ENCODE data around the gene MICAL3.

Gene MICAL3

DNA sequence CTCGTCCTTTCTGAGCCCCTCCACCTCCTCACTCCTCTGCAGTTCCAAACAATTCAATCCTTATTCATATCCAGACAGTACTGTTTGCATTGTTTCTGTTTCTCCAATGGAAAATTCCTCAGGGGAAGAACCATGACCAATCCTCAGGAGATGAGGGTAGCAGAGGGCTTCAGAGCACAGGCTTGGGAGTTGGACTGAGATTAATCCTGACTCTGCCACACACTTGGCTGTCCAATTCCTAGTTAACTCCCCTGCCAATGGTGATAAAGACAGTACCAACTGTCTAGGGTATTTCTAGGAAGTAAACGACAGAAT lies 58.0 kb downstream of the MICAL3 start:
- no peak for DNase-seq

- no peak for DNase-seq
Observed at GRCh38 chr22:17965538-17966402, 58.6 kb downstream of the MICAL3 start.

DNA sequence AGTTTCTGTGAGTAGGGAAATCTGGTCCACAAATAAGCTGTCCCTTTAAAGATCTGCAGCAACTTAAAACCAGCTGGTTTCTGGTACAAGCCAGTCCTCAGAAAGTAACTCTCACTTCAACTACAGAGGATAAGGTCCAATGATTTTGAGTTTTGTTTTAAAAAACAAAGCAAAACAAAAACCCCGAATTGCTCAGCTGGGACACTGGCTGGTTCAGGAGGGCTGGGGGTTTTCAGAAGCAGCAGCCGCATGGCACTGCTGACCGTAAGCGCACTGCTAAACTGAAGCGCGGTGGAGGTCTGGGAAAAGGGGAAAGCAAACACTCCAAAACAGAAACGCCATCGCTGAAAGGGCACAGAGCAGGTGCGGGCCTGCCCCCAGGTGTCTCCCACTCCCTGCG lies 59.7 kb downstream of the MICAL3 start:
- no peak for DNase-seq

- no peak for DNase-seq
Observed at GRCh38 chr22:17964156-17964555, 60.2 kb downstream of the MICAL3 start.

- DNase-seq, result no peak
Observed at GRCh38 chr22:17963015-17963414, 61.3 kb downstream of the MICAL3 start.

GRCh38 chr22:17962168-17962567 lies 62.2 kb downstream of the MICAL3 start:
- DNase-seq, result no peak

GRCh38 chr22:17961446-17961729 lies 63.0 kb downstream of the MICAL3 start:
- DNase-seq, result no peak

DNA sequence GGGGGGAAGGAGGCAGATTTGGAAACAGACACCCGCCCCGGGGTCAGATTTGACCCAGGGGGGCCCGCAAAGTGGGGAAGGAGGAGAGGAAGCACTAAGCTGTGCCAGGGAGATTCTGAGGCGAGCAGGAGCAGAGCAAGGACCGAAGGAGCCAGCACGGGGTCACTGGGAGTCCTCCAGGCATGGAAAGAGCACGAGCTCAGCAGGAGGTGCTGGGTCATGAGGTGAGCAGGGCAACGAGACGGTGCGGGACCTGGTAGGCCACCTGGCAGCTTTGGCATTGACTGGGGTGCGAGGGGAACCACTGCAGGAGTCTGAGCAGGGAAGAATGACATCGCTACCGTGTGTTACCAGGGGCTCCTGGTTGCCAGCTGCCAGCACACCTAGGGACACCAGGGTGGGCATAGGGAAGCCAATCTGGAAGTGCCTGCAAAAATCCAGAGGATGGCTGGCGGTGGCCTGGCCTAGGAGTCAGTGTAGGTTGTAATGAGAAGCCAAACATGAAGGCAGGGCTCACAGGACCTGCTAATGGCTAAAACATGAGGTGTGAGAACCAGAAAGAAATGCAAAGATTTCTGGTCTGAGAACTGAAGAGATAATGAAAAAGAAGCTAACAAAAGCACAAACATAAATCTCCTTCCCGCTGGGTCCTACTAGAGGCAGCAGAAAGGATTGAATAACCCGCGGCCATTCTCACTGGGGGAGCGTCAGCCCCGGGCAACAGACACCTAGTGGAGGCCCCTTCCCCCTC lies 63.5 kb downstream of the MICAL3 start:
- no peak for DNase-seq

DNA sequence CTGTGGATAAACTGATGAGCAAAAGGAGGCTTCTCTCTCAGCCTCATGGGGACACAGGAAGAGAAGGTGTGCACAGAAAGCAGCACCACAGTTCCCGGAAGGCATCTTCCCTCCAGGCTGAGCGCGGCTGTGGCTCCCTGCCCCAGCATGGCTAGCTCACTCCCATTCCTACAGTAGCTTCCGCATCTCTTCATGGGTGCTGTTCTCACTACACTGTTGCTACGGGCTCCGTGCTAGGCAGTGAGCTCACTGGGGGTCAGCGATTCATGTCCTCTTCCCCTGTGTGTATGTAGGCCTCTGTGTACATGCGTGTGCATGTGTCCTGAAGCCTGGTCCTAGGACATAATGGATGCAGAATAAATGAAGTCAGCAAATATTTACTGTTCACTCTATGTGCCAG lies 64.3 kb downstream of the MICAL3 start:
- no peak for DNase-seq

DNA sequence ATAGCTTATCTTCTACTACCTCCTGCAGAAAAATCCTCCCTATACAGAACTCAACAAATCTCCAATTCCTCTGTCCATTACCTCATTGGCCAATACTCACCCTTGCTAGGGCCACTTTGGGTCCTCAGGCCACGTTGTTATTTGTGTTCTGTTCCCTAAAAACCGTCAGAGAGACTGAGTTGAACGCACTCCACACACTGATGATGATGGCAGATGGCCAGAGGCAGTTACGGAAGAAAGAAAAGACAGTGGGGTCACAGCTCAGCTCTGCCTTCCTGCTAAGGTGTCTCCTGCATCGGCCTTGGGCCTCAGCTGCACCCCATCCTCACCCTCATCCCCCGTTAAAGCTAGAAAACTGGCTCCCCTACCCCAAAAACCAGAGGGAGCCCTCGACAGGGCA lies 66.2 kb downstream of the MICAL3 start:
- DNase-seq, result no peak

DNA sequence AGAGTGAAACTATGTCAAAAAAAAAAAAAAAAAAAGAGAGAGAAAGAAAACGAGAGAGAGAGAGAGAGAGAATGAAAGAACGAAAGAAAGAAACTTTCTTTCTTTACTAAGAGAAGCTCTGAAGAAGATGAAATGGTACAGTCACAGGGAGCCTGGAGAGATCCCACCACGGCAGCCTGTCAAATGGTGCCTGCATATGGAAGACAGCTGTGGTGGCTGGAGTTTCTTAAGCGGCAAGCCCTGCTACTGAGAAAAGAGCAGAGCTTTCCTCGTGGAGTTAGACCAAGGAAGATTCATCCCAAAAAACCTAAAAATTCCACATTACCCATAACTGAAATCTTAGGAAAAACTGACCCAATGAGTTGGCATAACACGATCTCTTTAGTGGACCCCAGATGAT lies 66.7 kb downstream of the MICAL3 start:
- no peak for DNase-seq

DNA sequence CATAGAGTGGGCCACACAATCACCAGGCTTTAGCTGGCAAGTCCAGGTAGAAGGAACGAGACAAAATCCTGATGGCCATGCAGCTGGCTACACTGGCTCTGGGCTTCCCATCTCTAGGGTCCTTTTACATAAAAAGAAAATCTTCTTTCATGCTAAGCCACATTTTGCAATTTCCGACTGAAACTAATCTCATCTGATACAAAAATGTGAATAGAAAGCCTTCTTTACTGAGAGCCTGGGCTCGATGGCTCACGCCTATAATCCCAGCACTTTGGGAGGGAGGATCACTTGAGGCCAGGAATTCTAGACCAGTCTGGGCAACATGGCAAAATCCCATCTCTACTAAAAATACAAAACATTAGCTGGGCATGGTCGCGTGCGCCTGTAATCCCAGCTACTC lies 67.2 kb downstream of the MICAL3 start:
- no peak for DNase-seq

DNA sequence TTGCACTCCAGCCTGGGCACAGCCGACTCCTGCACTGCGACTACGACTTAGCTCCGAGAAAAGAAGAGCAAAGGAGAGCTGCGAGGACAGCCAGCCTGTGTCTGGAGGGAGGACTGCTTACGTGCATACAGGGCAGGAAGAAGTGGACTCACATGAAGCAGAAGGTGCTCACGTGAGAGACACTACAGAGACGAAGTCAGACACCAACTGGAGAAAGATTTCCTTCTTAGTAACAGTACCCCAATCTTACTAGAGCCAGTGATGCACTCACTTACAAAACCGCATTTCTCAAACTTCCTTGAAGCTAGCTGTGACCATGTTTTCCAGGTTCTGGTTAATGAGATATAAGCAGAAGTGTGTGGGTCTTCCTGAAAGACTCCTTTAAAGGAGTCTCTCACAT lies 67.7 kb downstream of the MICAL3 start:
- no peak for DNase-seq

DNA sequence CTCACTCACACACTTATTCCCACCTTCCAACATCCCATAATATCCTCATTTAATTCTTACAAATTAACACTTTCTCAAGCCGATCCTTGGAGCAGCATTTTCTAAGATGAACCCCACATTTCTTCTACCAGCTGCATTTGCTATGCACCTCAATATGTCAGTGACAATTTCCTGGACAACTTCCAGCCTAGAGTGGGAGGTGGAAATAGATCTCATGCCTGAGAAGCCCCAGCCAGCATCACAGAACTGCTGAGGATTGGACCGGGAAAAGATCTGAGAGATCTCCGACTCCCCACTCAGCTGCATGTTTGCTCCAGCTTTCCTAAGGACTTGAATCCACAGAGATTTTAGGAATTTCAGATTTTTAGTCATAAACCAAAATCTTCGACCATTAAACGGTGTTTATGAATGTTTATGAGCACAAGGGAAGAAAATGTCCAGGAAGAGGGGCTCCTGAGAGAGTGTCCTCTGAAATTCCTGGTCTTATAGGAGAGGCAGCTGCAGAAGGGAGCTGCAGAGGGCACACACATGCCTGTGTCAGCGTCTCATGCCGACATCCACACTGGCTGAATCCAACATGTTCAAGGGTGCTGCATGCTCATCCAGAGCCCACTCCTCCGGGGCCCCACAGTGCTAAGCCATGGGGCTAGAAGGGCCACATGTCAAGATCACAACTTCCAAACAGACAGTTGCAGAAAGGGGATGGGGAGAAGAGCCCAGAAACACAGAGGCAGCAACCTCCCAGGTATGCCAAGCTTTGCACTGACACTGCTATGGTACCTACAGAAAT lies 68.6 kb downstream of the MICAL3 start:
- no peak for DNase-seq

DNA sequence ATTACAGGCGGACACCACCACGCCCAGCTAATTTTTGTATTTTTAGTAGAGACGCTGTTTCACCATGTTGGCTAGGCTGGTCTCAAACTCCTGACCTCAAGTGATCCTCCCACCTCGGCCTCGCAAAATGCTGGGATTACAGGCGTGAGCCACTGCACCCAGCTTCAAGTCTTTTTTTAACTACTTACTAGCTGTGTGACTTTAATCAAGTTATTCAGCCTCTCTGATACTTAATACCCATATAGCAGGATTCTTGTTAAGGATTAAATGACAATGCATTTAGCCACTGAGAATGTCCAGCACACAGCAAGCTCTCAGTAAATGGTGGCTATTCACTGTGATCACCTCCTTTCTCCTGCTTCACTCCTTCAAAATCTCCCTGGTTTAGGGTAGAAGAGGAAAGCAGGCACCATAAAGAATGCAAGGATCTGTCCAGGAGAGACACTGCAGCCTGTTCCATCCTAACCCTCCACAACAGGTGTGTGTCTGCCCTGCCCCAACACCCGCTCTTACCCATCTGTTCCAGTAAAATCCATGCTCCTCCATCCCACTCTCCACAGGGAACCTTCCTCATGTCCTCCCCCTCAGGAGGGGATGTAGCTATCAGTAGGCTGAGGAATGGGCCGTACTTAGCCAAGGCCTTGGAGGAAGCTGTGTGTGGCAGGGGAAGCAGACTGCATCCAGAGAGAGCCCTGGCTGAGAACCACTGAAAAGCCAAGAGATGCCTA lies 69.3 kb downstream of the MICAL3 start:
- no peak for DNase-seq

DNA sequence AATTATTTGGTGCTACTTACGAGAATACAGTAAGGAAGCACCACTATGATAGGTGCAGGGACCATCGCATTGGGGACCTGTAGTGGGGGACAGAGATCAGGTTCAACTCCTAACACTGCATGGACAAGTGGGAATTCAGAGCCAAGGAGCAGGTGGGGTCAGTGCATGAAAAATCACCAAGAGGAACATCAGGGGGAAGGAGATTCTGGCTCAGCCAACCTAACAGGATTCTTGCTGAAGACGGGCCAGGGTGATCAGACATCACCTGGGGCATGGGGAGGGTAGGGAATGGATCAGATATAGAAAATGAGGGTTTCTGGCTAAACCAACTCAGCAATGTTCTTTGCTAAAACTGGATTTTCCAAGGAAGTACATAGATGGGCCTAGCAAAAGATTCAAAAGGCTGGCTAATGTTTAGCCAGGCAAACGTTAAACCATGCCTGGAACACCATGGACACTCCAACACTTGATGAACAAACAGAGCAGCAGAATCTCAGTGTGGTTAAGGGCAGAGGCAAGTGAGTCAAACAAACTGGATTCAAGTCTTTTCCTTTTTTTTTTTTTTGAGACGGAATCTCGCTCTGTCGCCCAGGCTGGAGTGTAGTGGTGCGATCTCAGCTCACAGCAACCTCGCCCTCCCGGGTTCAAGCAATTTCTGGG lies 70.0 kb downstream of the MICAL3 start:
- DNase-seq, result no peak

DNA sequence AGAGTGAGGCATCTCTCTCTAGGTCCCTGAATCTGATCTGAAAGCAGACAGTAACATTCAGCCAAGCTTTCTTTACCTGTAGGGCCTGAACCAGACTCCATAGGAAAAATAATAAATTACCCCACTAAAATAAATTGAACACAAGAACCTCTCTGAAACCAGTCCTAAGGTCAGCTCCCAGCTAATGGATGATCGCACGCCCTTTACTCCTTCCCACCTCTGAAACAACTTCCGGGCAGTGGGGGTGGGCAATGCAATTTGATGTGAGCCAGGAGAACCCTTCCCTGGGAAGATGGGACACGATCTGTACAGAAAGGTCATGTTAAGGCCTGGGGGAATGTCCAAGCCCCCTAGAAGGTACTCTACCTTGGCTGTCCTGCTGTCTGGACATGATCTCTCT lies 71.2 kb downstream of the MICAL3 start:
- DNase-seq, result no peak

GRCh38 chr22:17952273-17952801 lies 72.0 kb downstream of the MICAL3 start:
- DNase-seq, result no peak

- no peak for DNase-seq
Observed at GRCh38 chr22:17951315-17951714, 73.0 kb downstream of the MICAL3 start.

GRCh38 chr22:17950651-17951214 lies 73.6 kb downstream of the MICAL3 start:
- DNase-seq, result no peak

DNA sequence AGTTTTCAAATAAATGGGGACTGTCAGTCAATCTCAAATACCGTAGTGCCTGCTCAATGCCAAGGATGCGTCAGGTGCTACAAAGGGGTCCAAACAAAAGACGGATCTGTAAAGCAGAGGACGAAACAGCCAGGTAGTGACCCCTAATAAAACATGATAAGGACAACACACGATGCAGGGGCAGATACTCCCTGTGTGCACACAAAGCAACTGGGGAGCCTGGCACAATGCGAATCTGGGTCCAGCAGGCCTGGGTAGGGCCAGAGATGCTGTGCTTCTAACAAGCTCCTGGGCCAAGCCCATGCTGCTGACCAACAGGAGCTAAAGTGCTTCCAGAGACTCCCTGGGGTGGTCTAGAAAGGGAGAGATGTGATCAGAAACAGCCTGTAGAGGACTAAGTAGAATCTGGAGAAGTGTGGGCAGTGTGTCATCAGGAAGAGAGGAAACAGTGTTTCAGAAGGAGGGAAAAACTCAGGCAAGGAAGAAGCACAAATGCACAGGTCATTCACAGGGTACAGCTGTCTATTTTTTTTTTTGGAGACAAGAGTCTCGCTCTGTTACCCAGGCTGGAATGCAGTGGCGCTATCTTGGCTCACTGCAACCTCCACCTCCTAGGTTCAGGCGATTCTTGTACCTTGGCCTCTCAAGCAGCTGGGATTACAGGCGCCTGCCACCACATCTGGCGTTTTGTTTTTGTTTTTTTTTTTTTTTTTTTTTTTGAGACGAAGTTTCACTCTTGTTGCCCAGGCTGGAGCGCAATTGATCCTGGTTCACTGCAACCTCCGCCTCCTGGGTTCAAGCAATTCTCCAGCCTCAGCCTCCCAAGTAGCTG lies 74.5 kb downstream of the MICAL3 start:
- no peak for DNase-seq
